Epithelial cell of esophagus (primary cell): ENCODE measurements around the gene ARHGAP10.

Experiments
- DNase-seq: peaks from one replicate; pipeline ENCODE4 v3.0.0; 2010; ENCODE audit warnings: low read depth
- H3K4me3 ChIP-seq: 2 replicates; pipeline ENCODE4 v1.5.1; 2011; ENCODE audit warnings: mild to moderate bottlenecking, low read length, control low read depth
- TF ChIP-seq, protein P1 (sequence below): IDR thresholded peaks from 2 replicates; pipeline ENCODE4 v1.5.1; 2011; ENCODE audit warnings: low read depth, mild to moderate bottlenecking, low read length, control low read depth, inconsistent platforms; ENCODE audit not compliant: insufficient read depth; ENCODE audit errors: missing control alignments

The ARHGAP10 gene

DNA sequence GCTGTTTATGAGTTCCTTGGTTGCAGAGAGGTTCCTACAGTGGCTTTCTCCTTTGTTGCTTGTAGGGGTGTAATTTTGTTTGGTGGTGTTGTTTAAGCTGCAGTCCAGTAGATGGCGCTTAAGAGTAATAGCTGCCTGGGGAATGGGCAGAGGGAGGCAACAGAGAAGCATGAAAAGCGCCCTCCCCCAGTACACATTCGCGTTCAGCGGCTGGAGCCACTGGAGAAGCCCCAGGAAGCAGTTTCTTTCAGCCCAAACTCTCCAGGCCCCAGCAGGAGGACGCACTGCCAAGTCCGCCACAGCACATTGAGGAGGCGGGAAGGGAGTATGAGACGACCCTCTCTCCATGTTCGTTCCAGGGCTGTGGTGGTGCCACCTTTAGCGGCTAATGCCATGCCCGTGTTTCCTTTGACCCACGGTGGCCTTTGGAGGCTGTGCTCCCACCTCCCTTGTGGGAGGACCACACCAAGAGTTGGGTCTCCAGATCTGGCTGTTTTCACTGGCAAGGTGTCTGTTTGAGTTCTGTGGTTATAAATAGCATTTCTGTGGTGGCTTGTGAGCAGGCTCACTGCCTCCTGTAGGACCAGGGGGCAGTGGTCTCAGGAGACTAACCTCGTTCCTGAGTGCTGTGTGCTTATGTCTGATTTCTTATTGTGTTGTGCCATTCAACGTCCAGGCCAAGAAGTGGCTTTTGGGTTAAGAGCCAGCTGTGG lies 252.3 kb downstream of the ARHGAP10 start:
- TF ChIP-seq, protein P1, sequence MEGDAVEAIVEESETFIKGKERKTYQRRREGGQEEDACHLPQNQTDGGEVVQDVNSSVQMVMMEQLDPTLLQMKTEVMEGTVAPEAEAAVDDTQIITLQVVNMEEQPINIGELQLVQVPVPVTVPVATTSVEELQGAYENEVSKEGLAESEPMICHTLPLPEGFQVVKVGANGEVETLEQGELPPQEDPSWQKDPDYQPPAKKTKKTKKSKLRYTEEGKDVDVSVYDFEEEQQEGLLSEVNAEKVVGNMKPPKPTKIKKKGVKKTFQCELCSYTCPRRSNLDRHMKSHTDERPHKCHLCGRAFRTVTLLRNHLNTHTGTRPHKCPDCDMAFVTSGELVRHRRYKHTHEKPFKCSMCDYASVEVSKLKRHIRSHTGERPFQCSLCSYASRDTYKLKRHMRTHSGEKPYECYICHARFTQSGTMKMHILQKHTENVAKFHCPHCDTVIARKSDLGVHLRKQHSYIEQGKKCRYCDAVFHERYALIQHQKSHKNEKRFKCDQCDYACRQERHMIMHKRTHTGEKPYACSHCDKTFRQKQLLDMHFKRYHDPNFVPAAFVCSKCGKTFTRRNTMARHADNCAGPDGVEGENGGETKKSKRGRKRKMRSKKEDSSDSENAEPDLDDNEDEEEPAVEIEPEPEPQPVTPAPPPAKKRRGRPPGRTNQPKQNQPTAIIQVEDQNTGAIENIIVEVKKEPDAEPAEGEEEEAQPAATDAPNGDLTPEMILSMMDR = peak; percentile 79

DNA sequence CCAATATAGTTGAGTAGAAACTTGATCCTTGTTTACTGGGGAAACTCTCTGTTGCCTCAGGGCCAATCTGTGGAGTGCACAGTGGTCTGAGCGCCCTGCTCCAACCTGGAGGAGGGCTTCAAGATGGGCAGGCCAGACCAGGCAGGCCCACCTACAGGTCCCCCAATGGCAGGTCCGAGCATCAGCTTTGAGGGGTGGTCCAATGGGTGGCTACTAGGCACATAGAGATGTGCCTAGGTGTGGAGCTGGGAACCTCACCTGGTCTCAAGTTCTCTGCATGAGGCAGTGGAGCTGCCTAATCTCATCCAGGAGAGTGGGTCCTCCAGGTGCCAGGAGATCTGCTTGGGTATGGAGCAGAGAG lies 252.9 kb downstream of the ARHGAP10 start:
- H3K4me3 ChIP-seq = no peak overlapping the region
- DNase-seq = no peak
- TF ChIP-seq, protein P1 = no peak

More for the DNA sequence above, 252.3 kb downstream of the ARHGAP10 start:
- H3K4me3 ChIP-seq = no peak overlapping the region
- DNase-seq = peak; percentile 47

- TF ChIP-seq, protein P1 = no peak
- H3K4me3 ChIP-seq = no peak overlapping the region
These were observed 253.5 kb downstream of the ARHGAP10 start for GRCh38 chr4:147985376-147985775.

DNA sequence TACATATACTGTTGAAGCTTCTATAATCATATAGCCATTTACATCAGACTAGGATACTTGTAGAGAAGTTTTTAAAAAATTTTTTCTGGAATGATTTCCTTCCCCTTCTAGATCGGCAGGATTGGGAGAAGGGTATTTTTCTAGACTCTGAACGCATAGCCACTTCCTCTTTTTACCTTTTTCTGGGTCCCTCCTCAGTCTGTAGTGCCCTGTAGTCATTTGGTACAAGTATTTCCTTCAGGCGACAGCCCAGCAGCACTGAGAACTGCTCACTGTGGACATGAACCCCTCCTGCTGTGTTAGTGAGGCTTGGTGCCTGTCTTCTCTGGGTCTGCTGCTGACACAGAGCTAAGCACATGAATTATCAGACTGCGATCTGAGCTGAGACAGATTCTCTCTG lies 255.4 kb downstream of the ARHGAP10 start:
- TF ChIP-seq, protein P1 = no peak
- no peak overlapping the region for H3K4me3 ChIP-seq
- DNase-seq = no peak

More at GRCh38 chr4:147985376-147985775, 253.5 kb downstream of the ARHGAP10 start:
- no peak for DNase-seq

DNA sequence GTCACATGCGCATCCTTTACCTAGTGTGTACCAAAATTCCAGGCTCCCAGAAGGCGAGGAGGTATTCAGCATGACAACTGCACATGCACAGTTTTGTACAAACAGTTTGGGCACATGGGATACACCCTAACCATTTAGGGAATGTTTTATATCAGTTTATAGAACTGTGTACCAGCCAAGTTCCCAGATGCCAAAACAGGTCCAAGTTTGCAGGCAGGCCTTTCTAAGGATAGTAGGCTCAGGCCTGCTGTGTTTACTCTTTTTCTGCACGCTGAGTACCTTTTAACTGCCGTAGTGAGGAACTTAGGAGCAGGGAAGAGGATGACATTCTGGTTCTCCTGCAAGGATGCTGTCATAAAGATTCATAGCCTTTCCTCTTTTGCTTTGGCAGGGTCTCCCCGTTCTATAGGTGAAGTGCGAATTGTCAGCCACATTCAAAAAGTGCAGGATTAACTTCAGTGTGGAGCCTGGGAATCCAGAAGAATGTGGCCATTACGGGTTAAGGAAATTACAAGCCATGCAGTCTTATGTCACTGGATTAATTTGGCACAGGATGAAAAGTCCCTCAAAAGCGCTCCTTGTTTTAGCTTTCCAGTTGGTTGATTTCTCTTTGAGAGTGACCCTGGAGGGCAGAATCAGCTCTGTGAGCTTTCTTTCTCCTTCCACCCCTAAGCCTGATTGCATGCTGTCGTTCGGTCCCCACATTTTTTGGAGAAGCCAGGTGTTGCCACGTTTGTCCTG lies 259.8 kb downstream of the ARHGAP10 start:
- no peak for DNase-seq
- TF ChIP-seq, protein P1 = no peak
- no peak overlapping the region for H3K4me3 ChIP-seq

DNA sequence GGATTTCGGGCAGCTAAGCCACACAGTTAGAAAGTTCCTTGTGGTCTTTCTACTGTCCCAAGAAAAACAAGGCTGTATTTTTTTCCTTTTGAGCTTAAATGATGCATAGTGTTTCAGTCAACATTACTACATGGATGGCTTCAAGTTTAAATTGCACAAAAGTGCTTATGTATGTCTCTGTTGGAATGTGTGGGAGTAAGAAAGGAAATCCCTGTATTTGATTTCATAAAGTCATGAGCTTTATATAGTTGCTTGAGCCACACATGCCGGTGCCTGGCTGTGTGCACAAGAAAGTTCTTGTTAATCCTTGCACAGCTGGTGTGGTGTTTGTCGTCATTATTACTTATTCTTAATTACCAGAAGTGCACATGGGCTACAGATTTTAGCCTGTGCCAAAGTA lies 262.2 kb downstream of the ARHGAP10 start:
- TF ChIP-seq, protein P1 = no peak
- H3K4me3 ChIP-seq = no peak overlapping the region
- peak; percentile 7 for DNase-seq
